Prostate gland (tissue), 2 donors: ENCODE results near the gene IL32.
A peak's percentile ranks its signal among the peaks of the same experiment; 100 is the strongest.

Source experiments
- POLR2A ChIP-seq: fragments of 450-650 bp; IDR thresholded peaks from one replicate; pipeline ENCODE4 v1.6.1; 2016; ENCODE audit warnings: antibody characterized with exemption, mild to moderate bottlenecking
- TF ChIP-seq, protein P1 (sequence below), 4 experiments: fragments of 200-600 bp in 2 of 4; fragments of 450-650 bp in 2 of 4; sonication (generic) in 2 of 4; IDR thresholded peaks; 1 replicate in 3 of 4; 2 replicates in 1 of 4; pipeline ENCODE4 v1.5.1; 2016 to 2019; ENCODE audit warnings: antibody characterized with exemption in 4 of 4, mild to moderate bottlenecking in 2 of 4, moderate library complexity in 2 of 4

DNA sequence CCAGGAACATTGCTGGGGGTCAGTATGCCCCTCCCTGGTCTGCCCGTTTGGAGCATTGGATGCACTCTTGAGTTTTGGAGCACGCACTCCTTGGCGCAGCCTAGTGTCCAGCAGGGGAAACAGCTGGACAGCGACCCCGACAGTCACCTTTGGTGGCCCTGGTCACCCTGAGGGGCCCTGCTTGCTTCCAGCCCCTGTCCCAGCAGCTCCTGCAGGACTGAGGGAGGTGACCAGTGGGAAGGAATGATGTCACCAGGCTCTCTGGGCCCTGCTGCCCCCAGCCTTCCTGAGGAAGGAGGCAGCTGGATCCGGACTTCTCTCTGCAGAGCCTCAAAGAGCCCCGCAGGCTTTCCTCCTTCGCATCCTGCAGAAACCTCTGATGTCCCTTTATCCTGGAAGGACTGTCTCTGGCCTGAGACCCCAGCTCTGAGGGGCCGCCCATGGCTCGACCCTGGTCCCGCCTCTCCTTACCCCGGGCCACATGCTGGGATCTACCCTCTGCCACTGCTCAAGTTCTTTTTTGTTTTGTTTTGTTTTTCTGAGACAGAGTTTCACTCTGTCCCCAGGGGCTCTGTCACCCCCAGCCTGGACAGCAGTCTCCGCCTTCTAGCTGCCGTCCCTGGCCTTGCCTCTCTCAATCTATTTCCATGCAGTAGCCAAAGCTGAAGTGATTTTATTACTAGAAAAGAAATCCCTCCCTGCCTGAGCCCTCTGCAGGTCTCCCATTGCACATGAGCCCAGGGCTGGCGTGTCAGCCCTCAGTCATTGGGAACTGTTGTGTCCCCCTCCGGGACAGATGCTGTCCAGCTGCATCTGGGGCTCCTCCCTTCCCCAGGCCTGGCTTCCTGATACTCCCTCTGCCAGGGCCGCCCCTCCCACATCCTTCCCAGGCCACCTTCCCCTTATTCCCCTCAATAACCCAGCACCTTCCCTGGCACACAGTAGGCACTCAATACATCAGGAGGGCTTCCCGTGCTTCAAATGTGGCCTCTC lies 22.1 kb downstream of the IL32 start:
- no peak for TF ChIP-seq POLR2A
- TF ChIP-seq, protein P1, sequence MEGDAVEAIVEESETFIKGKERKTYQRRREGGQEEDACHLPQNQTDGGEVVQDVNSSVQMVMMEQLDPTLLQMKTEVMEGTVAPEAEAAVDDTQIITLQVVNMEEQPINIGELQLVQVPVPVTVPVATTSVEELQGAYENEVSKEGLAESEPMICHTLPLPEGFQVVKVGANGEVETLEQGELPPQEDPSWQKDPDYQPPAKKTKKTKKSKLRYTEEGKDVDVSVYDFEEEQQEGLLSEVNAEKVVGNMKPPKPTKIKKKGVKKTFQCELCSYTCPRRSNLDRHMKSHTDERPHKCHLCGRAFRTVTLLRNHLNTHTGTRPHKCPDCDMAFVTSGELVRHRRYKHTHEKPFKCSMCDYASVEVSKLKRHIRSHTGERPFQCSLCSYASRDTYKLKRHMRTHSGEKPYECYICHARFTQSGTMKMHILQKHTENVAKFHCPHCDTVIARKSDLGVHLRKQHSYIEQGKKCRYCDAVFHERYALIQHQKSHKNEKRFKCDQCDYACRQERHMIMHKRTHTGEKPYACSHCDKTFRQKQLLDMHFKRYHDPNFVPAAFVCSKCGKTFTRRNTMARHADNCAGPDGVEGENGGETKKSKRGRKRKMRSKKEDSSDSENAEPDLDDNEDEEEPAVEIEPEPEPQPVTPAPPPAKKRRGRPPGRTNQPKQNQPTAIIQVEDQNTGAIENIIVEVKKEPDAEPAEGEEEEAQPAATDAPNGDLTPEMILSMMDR (IDR thresholded peaks at IDR 0.05) = peak in 1 of 4 experiments; percentile 8
